Skin of body (tissue), 2 donors: ENCODE results near the gene CPLX1. TPM values are rescaled to one million over a fixed set of nuclear protein-coding genes. Genes with fewer than 3 reads are reported as not detected.

Source experiments
- DNase-seq: peaks from one replicate; lab custom pipeline; 2025; lab: John Stamatoyannopoulos, UW
- total RNA-seq: library from RNA; depleted of rRNA; stranded (reverse); fragments of >200 nt; gene quantifications from one replicate; pipeline ENCODE4 v1.2.3, GENCODE V29; 2014

The CPLX1 gene
- 0.30 TPM for total RNA-seq

GRCh38 chr4:825971-826330 is at the start of gene CPLX1:
Gene CPLX1, minus strand, starts transcription at chr4:826129. Its CDS starts 1,607 bp downstream, at chr4:824522.
- no peak for DNase-seq

GRCh38 chr4:874971-875817 is 49.3 kb upstream of the CPLX1 start:
- DNase-seq, result no peak

- DNase-seq, result no peak
Observed at GRCh38 chr4:874056-874455, 48.1 kb upstream of the CPLX1 start.

- no peak for DNase-seq
Observed at GRCh38 chr4:872241-872981, 46.5 kb upstream of the CPLX1 start.

GRCh38 chr4:871484-871883 is 45.6 kb upstream of the CPLX1 start:
- DNase-seq, result no peak

GRCh38 chr4:870951-871350 is 45.0 kb upstream of the CPLX1 start:
- DNase-seq, result no peak

GRCh38 chr4:869776-870175 is 43.8 kb upstream of the CPLX1 start:
- DNase-seq, result no peak

GRCh38 chr4:868421-868820 is 42.5 kb upstream of the CPLX1 start:
- DNase-seq, result no peak

- no peak for DNase-seq
Observed at GRCh38 chr4:867526-868250, 41.8 kb upstream of the CPLX1 start.

- DNase-seq, result no peak
Observed at GRCh38 chr4:866761-867390, 40.9 kb upstream of the CPLX1 start.

GRCh38 chr4:866068-866760 is 40.3 kb upstream of the CPLX1 start:
- no peak for DNase-seq

- DNase-seq, result no peak
Observed at GRCh38 chr4:865572-865971, 39.6 kb upstream of the CPLX1 start.

GRCh38 chr4:865121-865465 is 39.2 kb upstream of the CPLX1 start:
- no peak for DNase-seq

GRCh38 chr4:864456-865120 is 38.7 kb upstream of the CPLX1 start:
- no peak for DNase-seq

GRCh38 chr4:860561-860960 is 34.6 kb upstream of the CPLX1 start:
- no peak for DNase-seq

GRCh38 chr4:859496-859895 is 33.6 kb upstream of the CPLX1 start:
- no peak for DNase-seq

GRCh38 chr4:858831-859451 is 33.0 kb upstream of the CPLX1 start:
- no peak for DNase-seq

GRCh38 chr4:858041-858481 is 32.1 kb upstream of the CPLX1 start:
- no peak for DNase-seq

GRCh38 chr4:857461-857860 is 31.5 kb upstream of the CPLX1 start:
- DNase-seq, result no peak
